H9 (cell line): ENCODE results near the gene RRP12. TPM values are rescaled to one million over a fixed set of nuclear protein-coding genes. Genes with fewer than 3 reads are reported as not detected.

Experiments used
- DNase-seq: peaks from one replicate; pipeline ENCODE4 v3.0.0-alpha.2; 2017
- H2AFZ ChIP-seq: one replicate; pipeline ENCODE4 v1.6.1; 2013; ENCODE audit warnings: mild to moderate bottlenecking, low read length, control low read depth, moderate library complexity
- H2AK5ac ChIP-seq: 2 replicates; pipeline ENCODE4 v1.6.1; 2013; ENCODE audit warnings: low read length, control low read depth, mixed read lengths; ENCODE audit not compliant: insufficient read length
- H2BK120ac ChIP-seq: one replicate; pipeline ENCODE4 v1.6.1; 2013; ENCODE audit warnings: low read depth, mild to moderate bottlenecking, low read length, control low read depth, inconsistent platforms; ENCODE audit not compliant: poor library complexity, severe bottlenecking
- H2BK12ac ChIP-seq: 2 replicates; pipeline ENCODE4 v1.6.1; 2013; ENCODE audit warnings: low read length, control low read depth, mixed read lengths, low read depth; ENCODE audit not compliant: insufficient read length
- H2BK15ac ChIP-seq: 2 replicates; pipeline ENCODE4 v1.6.1; 2013; ENCODE audit warnings: low read depth, low read length, control low read depth
- H2BK20ac ChIP-seq: one replicate; pipeline ENCODE4 v1.6.1; 2013; ENCODE audit warnings: low read depth, mild to moderate bottlenecking, low read length, control low read depth, inconsistent platforms; ENCODE audit not compliant: poor library complexity, severe bottlenecking
- H2BK5ac ChIP-seq: 2 replicates; pipeline ENCODE4 v1.6.1; 2013; ENCODE audit warnings: low read length, control low read depth, mixed read lengths; ENCODE audit not compliant: insufficient read length
- H3K14ac ChIP-seq: 2 replicates; pipeline ENCODE4 v1.6.1; 2013; ENCODE audit warnings: low read length, control low read depth; ENCODE audit not compliant: insufficient read depth
- H3K18ac ChIP-seq: 2 replicates; pipeline ENCODE4 v1.6.1; 2013; ENCODE audit warnings: low read depth, mild to moderate bottlenecking, mixed read lengths, low read length, control low read depth; ENCODE audit not compliant: insufficient read length
- H3K23ac ChIP-seq: 2 replicates; pipeline ENCODE4 v1.6.1; 2013; ENCODE audit warnings: low read length, control low read depth, mixed read lengths, low read depth; ENCODE audit not compliant: insufficient read length
- H3K23me2 ChIP-seq: 2 replicates; pipeline ENCODE4 v1.6.1; 2013; ENCODE audit warnings: low read depth, mild to moderate bottlenecking, mixed read lengths, low read length, control low read depth; ENCODE audit not compliant: insufficient read length, poor library complexity, severe bottlenecking
- H3K27ac ChIP-seq: 2 replicates; pipeline ENCODE4 v1.5.1; 2013; ENCODE audit warnings: low read length, control low read depth, mixed read lengths, low read depth; ENCODE audit not compliant: insufficient read length
- H3K27me3 ChIP-seq: 2 replicates; pipeline ENCODE4 v1.6.1; 2013; ENCODE audit warnings: low read length, control low read depth, inconsistent platforms; ENCODE audit not compliant: insufficient read depth
- H3K4ac ChIP-seq: 2 replicates; pipeline ENCODE4 v1.6.1; 2013; ENCODE audit warnings: low read depth, mild to moderate bottlenecking, control low read depth, inconsistent platforms, low read length, moderate library complexity
- H3K4me1 ChIP-seq: 2 replicates; pipeline ENCODE4 v1.6.1; 2013; ENCODE audit warnings: low read length, control low read depth, inconsistent platforms; ENCODE audit not compliant: insufficient read depth
- H3K4me2 ChIP-seq: 2 replicates; pipeline ENCODE4 v1.6.1; 2013; ENCODE audit warnings: low read length, control low read depth, mixed read lengths; ENCODE audit not compliant: insufficient read length, insufficient read depth
- H3K56ac ChIP-seq: 2 replicates; pipeline ENCODE4 v1.6.1; 2013; ENCODE audit warnings: low read depth, mild to moderate bottlenecking, mixed read lengths, low read length, control low read depth; ENCODE audit not compliant: insufficient read length
- H3K79me1 ChIP-seq: 2 replicates; pipeline ENCODE4 v1.6.1; 2013; ENCODE audit warnings: low read depth, mild to moderate bottlenecking, moderate library complexity, low read length, control low read depth, inconsistent platforms; ENCODE audit not compliant: insufficient read depth, poor library complexity, severe bottlenecking
- H3K79me2 ChIP-seq: 2 replicates; pipeline ENCODE4 v1.6.1; 2013; ENCODE audit warnings: low read length, control low read depth, inconsistent platforms; ENCODE audit not compliant: insufficient read depth
- H3K9ac ChIP-seq: 2 replicates; pipeline ENCODE4 v1.6.1; 2013; ENCODE audit warnings: low read length, control low read depth, mixed read lengths; ENCODE audit not compliant: insufficient read length; ENCODE audit errors: extremely low read depth
- H3K9me3 ChIP-seq: one replicate; pipeline ENCODE4 v1.6.1; 2013; ENCODE audit warnings: low read depth, low read length, inconsistent platforms; ENCODE audit not compliant: control insufficient read depth
- H3T11ph ChIP-seq: one replicate; pipeline ENCODE4 v1.6.1; 2013; ENCODE audit warnings: mild to moderate bottlenecking, low read length, control low read depth, inconsistent platforms
- H4K20me1 ChIP-seq: one replicate; pipeline ENCODE4 v1.6.1; 2013; ENCODE audit not compliant: control insufficient read depth, insufficient read length, insufficient read depth
- H4K5ac ChIP-seq: 2 replicates; pipeline ENCODE4 v1.6.1; 2013; ENCODE audit warnings: low read depth, mild to moderate bottlenecking, mixed read lengths, low read length, control low read depth; ENCODE audit not compliant: insufficient read length
- H4K8ac ChIP-seq: replicated peaks from 2 replicates; pipeline ENCODE4 v1.6.1; 2013; ENCODE audit warnings: low read length, control low read depth, mixed read lengths, low read depth; ENCODE audit not compliant: insufficient read length
- H4K91ac ChIP-seq: 2 replicates; pipeline ENCODE4 v1.6.1; 2013; ENCODE audit warnings: low read depth, mild to moderate bottlenecking, moderate library complexity, mixed read lengths, low read length, control low read depth; ENCODE audit not compliant: insufficient read length
- H3K27ac Mint-ChIP-seq, 3 experiments: 2 replicates in 2 of 3; 3 replicates in 1 of 3; pipeline ENCODE4 v1.8.0; 2020 to 2021; ENCODE audit warnings: mixed read lengths in 3 of 3, mild to moderate bottlenecking in 1 of 3, moderate library complexity in 1 of 3
- H3K27me3 Mint-ChIP-seq: 2 replicates; pipeline ENCODE4 v1.8.0; 2021; ENCODE audit warnings: low read depth, mild to moderate bottlenecking, moderate library complexity, mixed read lengths
- H3K36me3 Mint-ChIP-seq, 3 experiments: 2 replicates in 2 of 3; 3 replicates in 1 of 3; pipeline ENCODE4 v1.8.0; 2020 to 2021; ENCODE audit warnings: low read depth in 3 of 3, mixed read lengths in 3 of 3; ENCODE audit not compliant: insufficient read depth in 1 of 3
- H3K4me1 Mint-ChIP-seq, 2 experiments: 2 replicates each; pipeline ENCODE4 v1.8.0; 2020; ENCODE audit warnings: mixed read lengths in 2 of 2
- H3K4me3 Mint-ChIP-seq, 2 experiments: 2 replicates in 1 of 2; 3 replicates in 1 of 2; pipeline ENCODE4 v1.8.0; 2020 to 2021; ENCODE audit warnings: mild to moderate bottlenecking in 2 of 2, mixed read lengths in 2 of 2, moderate library complexity in 1 of 2
- H3K9me3 Mint-ChIP-seq, 2 experiments: 2 replicates in 1 of 2; 3 replicates in 1 of 2; pipeline ENCODE4 v1.8.0; 2020; ENCODE audit warnings: mild to moderate bottlenecking in 2 of 2, mixed read lengths in 2 of 2, moderate library complexity in 1 of 2
- WGBS: extraction: QIAGEN DNeasy Blood & Tissue Kit; methylation state at CpG from one replicate; pipeline ENCODE4 v1.1.7; 2013; ENCODE audit warnings: missing lambda C conversion rate, low lambda C conversion rate, mixed read lengths; ENCODE audit not compliant: insufficient read length; ENCODE audit errors: extremely low coverage; 5-methylcytosine and 5-hydroxymethylcytosine counted together
- total RNA-seq: library from RNA; stranded (reverse); gene quantifications from 2 replicates; pipeline ENCODE4 v1.2.1, GENCODE V29; 2021
- TF ChIP-seq, protein P1 (sequence below): fragments of 200-600 bp; sonication (generic); conservative IDR thresholded peaks from 3 replicates; pipeline ENCODE4 v1.8.0; 2021; ENCODE audit warnings: antibody characterized with exemption, mild to moderate bottlenecking

RRP12 gene
- total RNA-seq, 1 experiment from 2014 or later = 71.6 TPM

GRCh38 chr10:97307441-97307840 is 93.7 kb downstream of the RRP12 start:
- H3K56ac ChIP-seq = no peak overlapping the region
- H3K79me1 ChIP-seq = no peaks in the 10 kb centered on the region
- H2BK20ac ChIP-seq = no peak overlapping the region
- no peak overlapping the region for H3K27ac ChIP-seq
- no peak overlapping the region for H3K14ac ChIP-seq
- H4K91ac ChIP-seq = no peak overlapping the region
- no peaks in the 10 kb centered on the region for H4K20me1 ChIP-seq
- H3K23me2 ChIP-seq = no peaks in the 10 kb centered on the region
- H3K27ac Mint-ChIP-seq = no peak overlapping the region
- no peaks in the 10 kb centered on the region for H3K9me3 ChIP-seq
- DNase-seq = no peak
- H3K79me2 ChIP-seq = no peaks in the 10 kb centered on the region
- H3K4ac ChIP-seq = no peak overlapping the region
- H3K4me2 ChIP-seq = no peak overlapping the region
- TF ChIP-seq, protein P1, sequence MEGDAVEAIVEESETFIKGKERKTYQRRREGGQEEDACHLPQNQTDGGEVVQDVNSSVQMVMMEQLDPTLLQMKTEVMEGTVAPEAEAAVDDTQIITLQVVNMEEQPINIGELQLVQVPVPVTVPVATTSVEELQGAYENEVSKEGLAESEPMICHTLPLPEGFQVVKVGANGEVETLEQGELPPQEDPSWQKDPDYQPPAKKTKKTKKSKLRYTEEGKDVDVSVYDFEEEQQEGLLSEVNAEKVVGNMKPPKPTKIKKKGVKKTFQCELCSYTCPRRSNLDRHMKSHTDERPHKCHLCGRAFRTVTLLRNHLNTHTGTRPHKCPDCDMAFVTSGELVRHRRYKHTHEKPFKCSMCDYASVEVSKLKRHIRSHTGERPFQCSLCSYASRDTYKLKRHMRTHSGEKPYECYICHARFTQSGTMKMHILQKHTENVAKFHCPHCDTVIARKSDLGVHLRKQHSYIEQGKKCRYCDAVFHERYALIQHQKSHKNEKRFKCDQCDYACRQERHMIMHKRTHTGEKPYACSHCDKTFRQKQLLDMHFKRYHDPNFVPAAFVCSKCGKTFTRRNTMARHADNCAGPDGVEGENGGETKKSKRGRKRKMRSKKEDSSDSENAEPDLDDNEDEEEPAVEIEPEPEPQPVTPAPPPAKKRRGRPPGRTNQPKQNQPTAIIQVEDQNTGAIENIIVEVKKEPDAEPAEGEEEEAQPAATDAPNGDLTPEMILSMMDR = no peak
- no peak overlapping the region for H3K23ac ChIP-seq
- H2BK15ac ChIP-seq = no peak overlapping the region
- H2AK5ac ChIP-seq = no peak overlapping the region
- H3K4me3 Mint-ChIP-seq = no peak overlapping the region
- H3T11ph ChIP-seq = no peak overlapping the region
- H4K5ac ChIP-seq = no peak overlapping the region
- H3K27me3 Mint-ChIP-seq = no peaks in the 10 kb centered on the region
- no peaks in the 10 kb centered on the region for H3K9me3 Mint-ChIP-seq
- H3K9ac ChIP-seq = no peak overlapping the region
- H2BK12ac ChIP-seq = no peak overlapping the region
- H2BK120ac ChIP-seq = no peak overlapping the region
- no peak overlapping the region for H2BK5ac ChIP-seq
- no peaks in the 10 kb centered on the region for H3K4me1 ChIP-seq
- WGBS = no CpG with 5 or more reads among the region's 1 CpG
- H3K27me3 ChIP-seq = no peaks in the 10 kb centered on the region
- H3K36me3 Mint-ChIP-seq = no peaks in the 10 kb centered on the region
- no peaks in the 10 kb centered on the region for H3K4me1 Mint-ChIP-seq
- no peak overlapping the region for H4K8ac ChIP-seq
- no peak overlapping the region for H2AFZ ChIP-seq
- no peak overlapping the region for H3K18ac ChIP-seq

Other genes starting within 250 kb of the RRP12 start
- gene SLIT1, start 215.4 kb downstream of the RRP12 start, total RNA-seq = 0.46 and 0.57 TPM in 2 replicates
- 30.5 and 33.2 TPM in 2 replicates for gene ARHGAP19, start 108.7 kb downstream of the RRP12 start, total RNA-seq
- 7.3 and 8.1 TPM in 2 replicates for gene FRAT1, start 82.1 kb downstream of the RRP12 start, total RNA-seq
- 128 and 129 TPM in 2 replicates for gene FRAT2, start 66.6 kb downstream of the RRP12 start, total RNA-seq
- 932 and 935 TPM in 2 replicates for gene PGAM1, start 24.9 kb upstream of the RRP12 start, total RNA-seq
- 60.3 and 66.4 TPM in 2 replicates for gene EXOSC1, start 44.7 kb upstream of the RRP12 start, total RNA-seq
- gene ZDHHC16, start 44.8 kb upstream of the RRP12 start, total RNA-seq = 43.9 and 45.4 TPM in 2 replicates
- gene MMS19, start 97.1 kb upstream of the RRP12 start, total RNA-seq = 102 and 104 TPM in 2 replicates
- 18.1 and 19.0 TPM in 2 replicates for gene UBTD1, start 97.6 kb upstream of the RRP12 start, total RNA-seq
- not detected in 2 replicates for gene ANKRD2, start 171.4 kb upstream of the RRP12 start, total RNA-seq
- 0.72 and 0.79 TPM in 2 replicates for gene HOGA1, start 183.0 kb upstream of the RRP12 start, total RNA-seq
- gene C10orf62, start 188.4 kb upstream of the RRP12 start, total RNA-seq = 0.31 TPM in 1 of 2 replicates, not detected in the other
- 11.9 and 12.0 TPM in 2 replicates for gene MORN4, start 232.2 kb upstream of the RRP12 start, total RNA-seq
- gene PI4K2A, start 239.3 kb upstream of the RRP12 start, total RNA-seq = 29.8 and 30.9 TPM in 2 replicates